ENCODE data around the gene PSG2.
"Not testable (repeated sequence)": the region's sequence is repeated elsewhere in the genome, so short reads cannot be mapped to it uniquely, and the experiment has no call there.

DNA sequence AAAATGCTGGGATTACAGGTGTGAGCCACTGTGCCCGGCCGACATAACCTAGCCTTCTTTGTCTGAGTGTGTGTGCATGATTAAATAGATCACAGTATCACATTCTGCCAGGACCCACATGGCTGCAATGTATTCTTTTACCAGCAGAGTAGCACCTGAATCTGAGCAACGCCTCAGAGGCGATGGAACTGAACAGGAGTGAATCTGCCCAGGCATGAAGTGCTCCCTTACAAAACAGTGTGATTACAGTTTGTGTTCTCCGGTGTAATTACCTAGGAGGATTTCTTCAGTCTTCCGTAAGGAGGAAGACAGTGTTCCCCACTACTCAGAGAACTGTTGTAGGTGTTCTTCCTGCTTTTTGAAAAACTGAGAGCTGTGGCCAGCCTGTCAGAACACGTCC lies 46.7 kb upstream of the PSG2 start:
- TF ChIP-seq POLR2A, POLR2AphosphoS5 (IDR thresholded peaks at IDR 0.05): not testable (repeated sequence)
- TF ChIP-seq, protein P1, sequence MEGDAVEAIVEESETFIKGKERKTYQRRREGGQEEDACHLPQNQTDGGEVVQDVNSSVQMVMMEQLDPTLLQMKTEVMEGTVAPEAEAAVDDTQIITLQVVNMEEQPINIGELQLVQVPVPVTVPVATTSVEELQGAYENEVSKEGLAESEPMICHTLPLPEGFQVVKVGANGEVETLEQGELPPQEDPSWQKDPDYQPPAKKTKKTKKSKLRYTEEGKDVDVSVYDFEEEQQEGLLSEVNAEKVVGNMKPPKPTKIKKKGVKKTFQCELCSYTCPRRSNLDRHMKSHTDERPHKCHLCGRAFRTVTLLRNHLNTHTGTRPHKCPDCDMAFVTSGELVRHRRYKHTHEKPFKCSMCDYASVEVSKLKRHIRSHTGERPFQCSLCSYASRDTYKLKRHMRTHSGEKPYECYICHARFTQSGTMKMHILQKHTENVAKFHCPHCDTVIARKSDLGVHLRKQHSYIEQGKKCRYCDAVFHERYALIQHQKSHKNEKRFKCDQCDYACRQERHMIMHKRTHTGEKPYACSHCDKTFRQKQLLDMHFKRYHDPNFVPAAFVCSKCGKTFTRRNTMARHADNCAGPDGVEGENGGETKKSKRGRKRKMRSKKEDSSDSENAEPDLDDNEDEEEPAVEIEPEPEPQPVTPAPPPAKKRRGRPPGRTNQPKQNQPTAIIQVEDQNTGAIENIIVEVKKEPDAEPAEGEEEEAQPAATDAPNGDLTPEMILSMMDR (IDR thresholded peaks at IDR 0.05): not testable (repeated sequence)

All from stomach (tissue), 4 donors.